HG02798 (cell line): Measurements from ENCODE around the gene XRCC1.
"Not testable (repeated sequence)": the region's sequence is repeated elsewhere in the genome, so short reads cannot be mapped to it uniquely, and the experiment has no call there.

ENCODE experiments used
- ATAC-seq: cut with Tn5 transposase; IDR thresholded peaks from one replicate; pipeline ENCODE4 v1.9.1; 2021; ENCODE audit warnings: mild to moderate bottlenecking; ENCODE audit not compliant: unreplicated experiment, poor library complexity

Gene XRCC1

GRCh38 chr19:43524922-43525835 is 50.1 kb downstream of the XRCC1 start:
- ATAC-seq = peak; percentile 47

- ATAC-seq = not testable (repeated sequence)
Measured at GRCh38 chr19:43523696-43524095, 51.6 kb downstream of the XRCC1 start.

GRCh38 chr19:43522929-43523328 is 52.4 kb downstream of the XRCC1 start:
- no peak for ATAC-seq

GRCh38 chr19:43519436-43520088 is 55.8 kb downstream of the XRCC1 start:
- no peak for ATAC-seq

- ATAC-seq = no peak
Measured at GRCh38 chr19:43518051-43518450, 57.3 kb downstream of the XRCC1 start.

- ATAC-seq = not testable (repeated sequence)
Measured at GRCh38 chr19:43512399-43512798, 62.9 kb downstream of the XRCC1 start.

GRCh38 chr19:43511324-43511723 is 64.0 kb downstream of the XRCC1 start:
- ATAC-seq = no peak

GRCh38 chr19:43510713-43511112 is 64.6 kb downstream of the XRCC1 start:
- ATAC-seq = no peak

- no peak for ATAC-seq
Measured at GRCh38 chr19:43507880-43508279, 67.4 kb downstream of the XRCC1 start.

- no peak for ATAC-seq
Measured at GRCh38 chr19:43506629-43507028, 68.7 kb downstream of the XRCC1 start.

- no peak for ATAC-seq
Measured at GRCh38 chr19:43505941-43506340, 69.4 kb downstream of the XRCC1 start.

- ATAC-seq = no peak
Measured at GRCh38 chr19:43505186-43505456, 70.2 kb downstream of the XRCC1 start.

GRCh38 chr19:43504426-43505185 is 70.7 kb downstream of the XRCC1 start, which contains the start of gene PHLDB3:
PHLDB3 (minus strand) TSS chr19:43504746; CDS start chr19:43504118, 628 bp downstream.
- ATAC-seq = peak; percentile 11

- ATAC-seq = peak; percentile 90
Measured at GRCh38 chr19:43503501-43504425, 71.6 kb downstream of the XRCC1 start.

- no peak for ATAC-seq
Measured at GRCh38 chr19:43502419-43502976, 72.8 kb downstream of the XRCC1 start.

- no peak for ATAC-seq
Measured at GRCh38 chr19:43501661-43502418, 73.5 kb downstream of the XRCC1 start.

GRCh38 chr19:43499042-43499441 is 76.3 kb downstream of the XRCC1 start:
- no peak for ATAC-seq

GRCh38 chr19:43498233-43498842 is 77.0 kb downstream of the XRCC1 start:
- no peak for ATAC-seq
